ENCODE measurements around the gene FAM83F. TPM values are rescaled to one million over a fixed set of nuclear protein-coding genes. Genes with fewer than 3 reads are reported as not detected.

FAM83F gene
- polyA plus RNA-seq, 2 of the 4 experiments (the other 2 are of a cell fraction) = not detected

DNA sequence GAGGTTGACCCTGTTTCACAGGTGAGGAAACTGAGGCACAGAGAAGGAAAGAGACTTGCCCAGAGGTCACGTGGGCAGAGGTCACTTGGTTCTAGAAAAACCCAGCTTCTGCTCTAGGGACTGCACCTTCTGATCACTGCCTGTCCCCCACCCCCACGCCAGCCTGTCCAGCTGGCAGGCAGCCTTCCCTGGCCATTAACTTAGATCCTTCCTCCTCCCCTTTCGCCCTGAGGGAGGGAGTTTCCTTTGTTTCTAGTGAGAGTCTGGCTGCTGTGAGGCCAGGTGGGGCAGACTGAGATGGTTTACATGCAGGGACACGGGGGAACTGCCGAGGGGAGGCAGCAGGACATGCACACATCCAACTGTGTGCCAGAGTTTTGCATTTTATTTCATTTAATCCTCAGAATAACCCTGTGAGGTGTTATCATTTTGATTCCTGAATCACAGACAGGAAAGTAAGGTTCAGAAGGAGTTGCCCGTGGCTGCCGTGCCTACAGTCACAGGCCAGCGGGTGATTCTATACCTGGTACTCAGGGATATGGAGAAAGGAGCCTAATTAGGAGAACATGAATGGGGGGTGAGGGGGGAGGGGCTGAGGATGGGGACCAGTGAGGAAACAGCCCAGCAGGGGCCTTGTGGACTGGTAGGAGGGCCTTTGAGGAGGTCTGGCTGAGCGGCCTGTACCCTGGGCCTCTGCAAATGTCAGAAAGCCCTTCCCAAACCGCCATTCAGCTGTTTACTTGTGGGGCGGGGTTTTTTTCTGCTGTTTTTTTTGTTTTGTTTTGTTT lies 3.4 kb downstream of the FAM83F start (continued):
- TF ChIP-seq, protein P1, sequence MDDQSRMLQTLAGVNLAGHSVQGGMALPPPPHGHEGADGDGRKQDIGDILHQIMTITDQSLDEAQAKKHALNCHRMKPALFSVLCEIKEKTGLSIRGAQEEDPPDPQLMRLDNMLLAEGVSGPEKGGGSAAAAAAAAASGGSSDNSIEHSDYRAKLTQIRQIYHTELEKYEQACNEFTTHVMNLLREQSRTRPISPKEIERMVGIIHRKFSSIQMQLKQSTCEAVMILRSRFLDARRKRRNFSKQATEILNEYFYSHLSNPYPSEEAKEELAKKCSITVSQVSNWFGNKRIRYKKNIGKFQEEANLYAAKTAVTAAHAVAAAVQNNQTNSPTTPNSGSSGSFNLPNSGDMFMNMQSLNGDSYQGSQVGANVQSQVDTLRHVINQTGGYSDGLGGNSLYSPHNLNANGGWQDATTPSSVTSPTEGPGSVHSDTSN (IDR thresholded peaks at IDR 0.05) = no peak
- TF ChIP-seq POLR2AphosphoS2 (conservative IDR thresholded peaks at IDR 0.05; ENCODE audit: low read length) (no peak), FOSB (CRISPR knock-in tag; IDR thresholded peaks at IDR 0.05) (no peak)

GRCh38 chr22:39999144-39999757 lies 4.5 kb downstream of the FAM83F start:
- H3K27ac ChIP-seq = no peak overlapping the region
- ChIA-PET POLR2A (no interaction called here), CTCF (interaction anchor here (0.7 kb wide), 1 partner anchor 432 kb away, joined by 3 read pairs; no protein-coding TSS in a partner anchor)
- 73% methylated on average over 12 of the region's 16 CpGs for WGBS (ENCODE audit: missing lambda C conversion rate)
- H3K4me1 ChIP-seq = peaks cover 28% of the 10 kb centered on the region; the same call in 2 of the 3 replicates
- H3K9me3 ChIP-seq = no peaks in the 10 kb centered on the region
- FAIRE-seq = no peak
- no peak overlapping the region for H3K4me3 ChIP-seq
- TF ChIP-seq KDM5A (IDR thresholded peaks at IDR 0.05) = no peak
- TF ChIP-seq CEBPB (IDR thresholded peaks at IDR 0.05) = peak in 1 of 2 experiments; percentile 41; a peak in 1 of 4 replicates
- peak in 1 of 2 experiments; percentile 22; a peak in 1 of 5 replicates for TF ChIP-seq RAD21 (conservative IDR thresholded peaks at IDR 0.05 in 1 of 2, IDR thresholded peaks at IDR 0.05 in 1 of 2)
- no peak overlapping the region; the same call in 2 of the 3 replicates for H3K4me2 ChIP-seq
- DNase-seq (ENCODE audit: low read depth in 1 of 2, low spot score in 1 of 2) = peak; percentile 30 to 61
- peak; percentile 53 to 74; a peak in 3 of 6 replicates for ATAC-seq

DNA sequence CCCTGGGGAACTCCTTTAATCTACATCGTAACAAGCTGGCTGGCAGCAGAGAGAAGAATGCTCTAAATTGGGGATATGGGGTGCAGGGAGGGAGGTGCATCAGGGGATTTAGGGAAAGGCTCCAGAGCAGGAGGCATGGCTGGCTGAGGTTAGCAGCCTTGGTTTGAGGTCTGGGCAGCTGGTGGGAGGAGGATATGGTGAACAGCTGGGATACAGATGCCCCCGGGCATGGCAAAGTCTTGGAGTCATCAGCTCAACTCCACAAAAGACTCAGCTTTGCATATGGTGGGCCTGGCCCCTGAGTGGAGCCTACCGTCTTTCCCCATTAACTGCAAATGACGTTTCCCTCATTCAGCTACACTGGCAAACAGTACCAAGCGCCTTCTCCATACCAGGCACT lies 5.4 kb downstream of the FAM83F start:
- no peak for DNase-seq (ENCODE audit: low read depth in 1 of 2, low spot score in 1 of 2)
- ChIA-PET POLR2A (no interaction called here), CTCF (interaction anchor here (0.9 to 2.6 kb wide), 2 partner anchors 439 to 465 kb away, joined by 3 to 7 read pairs; no protein-coding TSS in a partner anchor)
- WGBS (ENCODE audit: missing lambda C conversion rate) = 76% methylated on average over 5 of the region's 5 CpGs
- no peak for ATAC-seq
- no peak for TF ChIP-seq E2F6 (IDR thresholded peaks at IDR 0.05; ENCODE audit: borderline replicate concordance, low read depth)
- no peak overlapping the region for H3K4me3 ChIP-seq
- H3K27ac ChIP-seq = no peak overlapping the region
- peaks cover 28% of the 10 kb centered on the region; the same call in 2 of the 3 replicates for H3K4me1 ChIP-seq
- FAIRE-seq = no peak
- H3K4me2 ChIP-seq = no peak overlapping the region
- H3K9me3 ChIP-seq = no peaks in the 10 kb centered on the region

- H3K27ac ChIP-seq = no peak overlapping the region
- TF ChIP-seq RNF2 (IDR thresholded peaks at IDR 0.05; ENCODE audit: borderline replicate concordance, low read depth) (no peak), TFCP2L1 (CRISPR knock-in tag; IDR thresholded peaks at IDR 0.05) (no peak)
- peaks cover 28% of the 10 kb centered on the region; the same call in 2 of the 3 replicates for H3K4me1 ChIP-seq
- ATAC-seq = no peak
- WGBS (ENCODE audit: missing lambda C conversion rate) = 83% methylated on average over 4 of the region's 4 CpGs
- H3K4me3 ChIP-seq = no peak overlapping the region
- H3K4me2 ChIP-seq = no peak overlapping the region
- no peaks in the 10 kb centered on the region for H3K9me3 ChIP-seq
- ChIA-PET CTCF (interaction anchor here (0.6 to 2.6 kb wide), 8 partner anchors 23 to 614 kb away, joined by 3 to 10 read pairs (median 3); no protein-coding TSS in a partner anchor), POLR2A (no interaction called here)
- no peak for DNase-seq (ENCODE audit: low read depth in 1 of 2, low spot score in 1 of 2)
- FAIRE-seq = no peak
Measured at GRCh38 chr22:40001106-40001505, 6.4 kb downstream of the FAM83F start.

- Histone ChIP-seq H3K9me3 (no peaks in the 10 kb centered on the region), H3K27ac (no peak overlapping the region), H3K4me3 (no peak overlapping the region), H3K4me1 (peaks cover 26% of the 10 kb centered on the region; the same call in 2 of the 3 replicates), H3K4me2 (no peak overlapping the region)
- DNase-seq (ENCODE audit: low read depth in 1 of 2, low spot score in 1 of 2) (no peak), ATAC-seq (no peak), FAIRE-seq (no peak)
- 76% methylated on average over 4 of the region's 14 CpGs for WGBS (ENCODE audit: missing lambda C conversion rate)
- TF ChIP-seq RNF2 (IDR thresholded peaks at IDR 0.05; ENCODE audit: borderline replicate concordance, low read depth) = no peak
- TF ChIP-seq EP300 (IDR thresholded peaks at IDR 0.05) = no peak
- no peak for TF ChIP-seq CBX2 (IDR thresholded peaks at IDR 0.05; ENCODE audit: borderline replicate concordance, low read depth)
- no peak for TF ChIP-seq ZSCAN20 (CRISPR knock-in tag; IDR thresholded peaks at IDR 0.05)
- no peak for TF ChIP-seq JUN (IDR thresholded peaks at IDR 0.05)
- POLR2A ChIA-PET = no interaction called here
- CTCF ChIA-PET = interaction anchor here (0.7 to 2.6 kb wide), 5 partner anchors 10 to 467 kb away, joined by 3 to 10 read pairs (median 4); no protein-coding TSS in a partner anchor
Measured at GRCh38 chr22:40001800-40002577, 7.2 kb downstream of the FAM83F start.
